GM23338 (cell line): ENCODE results near the gene NEB. TPM values are rescaled to one million over a fixed set of nuclear protein-coding genes. Genes with fewer than 3 reads are reported as not detected.

ENCODE experiments used
- ATAC-seq: fragments of 200-7000 bp; cut with Tn5 transposase; 3 replicates; pipeline ENCODE4 v1.9.1; 2020
- DNase-seq: peaks from one replicate; pipeline ENCODE4 v3.0.0-alpha.2; 2015; ENCODE audit warnings: low spot score
- H2AFZ ChIP-seq: fragments of 200-600 bp; sonication (generic); 2 replicates; pipeline ENCODE4 v1.8.0; 2016; ENCODE audit warnings: antibody characterized with exemption, mild to moderate bottlenecking, moderate library complexity
- H3F3A ChIP-seq: fragments of 200-600 bp; sonication (generic); replicated peaks from 2 replicates; pipeline ENCODE4 v1.8.0; 2017; ENCODE audit warnings: antibody characterized with exemption, mixed run types, low read depth
- H3K27ac ChIP-seq: fragments of 200-600 bp; sonication (generic); 2 replicates; pipeline ENCODE4 v1.6.1; 2016; ENCODE audit warnings: low read depth
- H3K27me3 ChIP-seq: fragments of 200-600 bp; sonication (generic); 2 replicates; pipeline ENCODE4 v1.8.0; 2016; ENCODE audit warnings: mild to moderate bottlenecking, mixed run types, moderate library complexity; ENCODE audit not compliant: insufficient read depth
- H3K36me3 ChIP-seq: fragments of 200-600 bp; sonication (generic); 2 replicates; pipeline ENCODE4 v1.8.0; 2016; ENCODE audit warnings: mild to moderate bottlenecking; ENCODE audit not compliant: insufficient read depth
- H3K4me1 ChIP-seq: fragments of 200-600 bp; sonication (generic); 2 replicates; pipeline ENCODE4 v1.8.0; 2016; ENCODE audit warnings: mild to moderate bottlenecking, moderate library complexity; ENCODE audit not compliant: insufficient read depth
- H3K4me2 ChIP-seq: fragments of 200-600 bp; sonication (generic); 2 replicates; pipeline ENCODE4 v1.7.1; 2017; ENCODE audit warnings: mixed run types
- H3K4me3 ChIP-seq: fragments of 200-600 bp; sonication (generic); 2 replicates; pipeline ENCODE4 v1.6.1; 2016; ENCODE audit warnings: mixed run types
- H3K79me2 ChIP-seq: fragments of 200-600 bp; sonication (generic); replicated peaks from 2 replicates; pipeline ENCODE4 v1.8.0; 2017; ENCODE audit warnings: mild to moderate bottlenecking; ENCODE audit not compliant: insufficient read depth
- H3K9me2 ChIP-seq: fragments of 200-600 bp; sonication (generic); 2 replicates; pipeline ENCODE4 v1.8.0; 2017; ENCODE audit not compliant: insufficient read depth
- H4K20me1 ChIP-seq: fragments of 200-600 bp; sonication (generic); replicated peaks from 2 replicates; pipeline ENCODE4 v1.8.0; 2017; ENCODE audit warnings: mild to moderate bottlenecking; ENCODE audit not compliant: insufficient read depth
- H3K27ac Mint-ChIP-seq: 2 replicates; pipeline ENCODE4 v1.8.0; 2020; ENCODE audit warnings: inconsistent platforms, mild to moderate bottlenecking, moderate library complexity, mixed read lengths
- H3K27me3 Mint-ChIP-seq: 3 replicates; pipeline ENCODE4 v1.8.0; 2022; ENCODE audit warnings: low read depth, mild to moderate bottlenecking, moderate library complexity, mixed read lengths, inconsistent platforms; ENCODE audit not compliant: insufficient read depth, poor library complexity
- H3K36me3 Mint-ChIP-seq: 3 replicates; pipeline ENCODE4 v1.8.0; 2021; ENCODE audit warnings: low read depth, mild to moderate bottlenecking, inconsistent platforms, moderate library complexity, mixed read lengths
- H3K4me1 Mint-ChIP-seq: 3 replicates; pipeline ENCODE4 v1.8.0; 2020; ENCODE audit warnings: mild to moderate bottlenecking, inconsistent platforms, mixed read lengths
- H3K4me3 Mint-ChIP-seq: 3 replicates; pipeline ENCODE4 v1.8.0; 2021; ENCODE audit warnings: moderate library complexity, mild to moderate bottlenecking, inconsistent platforms, mixed read lengths
- H3K9me3 Mint-ChIP-seq: 3 replicates; pipeline ENCODE4 v1.8.0; 2020; ENCODE audit warnings: moderate library complexity, mild to moderate bottlenecking, inconsistent platforms, mixed read lengths
- CREB1 ChIP-seq: fragments of 250-450 bp; sonication (Bioruptor Pico); IDR thresholded peaks from 2 replicates; pipeline ENCODE4 v1.5.0; 2020; ENCODE audit warnings: low read depth, mild to moderate bottlenecking, moderate library complexity
- CTCF ChIP-seq, 2 experiments: fragments of 200-600 bp in 1 of 2; sonication (generic) in 1 of 2; conservative IDR thresholded peaks; 2 replicates each; pipeline versions ENCODE4 v1.5.1 to v1.6.1; 2016 to 2017; ENCODE audit warnings: antibody characterized with exemption in 2 of 2, low read depth in 2 of 2, mild to moderate bottlenecking in 2 of 2, moderate library complexity in 1 of 2
- EZH2 ChIP-seq: fragments of 200-600 bp; sonication (generic); IDR thresholded peaks from one replicate; pipeline ENCODE4 v1.8.0; 2017; ENCODE audit warnings: antibody characterized with exemption, mild to moderate bottlenecking, low read depth; ENCODE audit not compliant: unreplicated experiment
- EZH2phosphoT487 ChIP-seq: fragments of 200-600 bp; sonication (generic); IDR thresholded peaks from one replicate; pipeline ENCODE4 v1.8.1; 2018; ENCODE audit warnings: antibody characterized with exemption; ENCODE audit not compliant: unreplicated experiment
- JUNB ChIP-seq: IDR thresholded peaks from one replicate; pipeline ENCODE4 v1.6.1; 2016; ENCODE audit warnings: antibody characterized with exemption; ENCODE audit not compliant: unreplicated experiment
- NANOG ChIP-seq: IDR thresholded peaks from 2 replicates; pipeline ENCODE4 v1.6.1; 2016; ENCODE audit warnings: antibody characterized with exemption, borderline replicate concordance
- POLR2AphosphoS5 ChIP-seq: IDR thresholded peaks from 2 replicates; pipeline ENCODE4 v1.6.1; 2016; ENCODE audit warnings: antibody characterized with exemption, low read depth
- REST ChIP-seq: IDR thresholded peaks from one replicate; pipeline ENCODE4 v1.6.1; 2018; ENCODE audit warnings: antibody characterized with exemption; ENCODE audit not compliant: unreplicated experiment
- STAT1 ChIP-seq: IDR thresholded peaks from one replicate; pipeline ENCODE4 v1.6.1; 2016; ENCODE audit warnings: antibody characterized with exemption; ENCODE audit not compliant: unreplicated experiment
- ZNF114 ChIP-seq: fragments of 250-450 bp; sonication (Bioruptor Pico); IDR thresholded peaks from 2 replicates; pipeline ENCODE4 v1.5.0; 2020; ENCODE audit warnings: mild to moderate bottlenecking, moderate library complexity
- ZNF331 ChIP-seq: fragments of 250-450 bp; sonication (Bioruptor Pico); IDR thresholded peaks from 2 replicates; pipeline ENCODE4 v1.5.0; 2020; ENCODE audit warnings: low read depth, mild to moderate bottlenecking, moderate library complexity
- polyA plus RNA-seq: library from polyadenylated mRNA; unstranded; fragments of >200 nt; fragmentation: Nextera tagmentation; extraction: Ambion mirVana; gene quantifications from 2 replicates; pipeline ENCODE4 v1.2.1, GENCODE V29; 2016
- total RNA-seq: library from RNA; depleted of rRNA; stranded (reverse); fragments of >200 nt; shearing (Covaris generic); gene quantifications from 2 replicates; pipeline ENCODE4 v1.2.3, GENCODE V29; 2014
- TF ChIP-seq, protein P1 (sequence below): IDR thresholded peaks from 2 replicates; pipeline ENCODE4 v1.6.1; 2016; ENCODE audit warnings: antibody characterized with exemption
- TF ChIP-seq, protein P2 (sequence below): fragments of 250-450 bp; sonication (Bioruptor Pico); IDR thresholded peaks from 2 replicates; pipeline ENCODE4 v1.5.0; 2020; ENCODE audit warnings: mild to moderate bottlenecking, moderate library complexity

Gene NEB
- total and polyA plus RNA-seq, 2 experiments from 2014 or later = 6.2 to 13.7 TPM

GRCh38 chr2:151708788-151709187 is 25.5 kb downstream of the NEB start:
- H3K4me1 ChIP-seq = 0 out of 2 replicates have a peak, but pooled peaks cover 15% of the 10 kb centered on the region
- no peaks in the 10 kb centered on the region for H3K79me2 ChIP-seq
- peaks cover 5% of the 10 kb centered on the region; the same call in 1 of the 2 replicates for H3K36me3 ChIP-seq
- Mint-ChIP-seq H3K36me3 (peaks cover 5% of the 10 kb centered on the region), H3K9me3 (peaks cover 5% of the 10 kb centered on the region; the same call in 1 of the 3 replicates), H3K4me1 (peaks cover 5% of the 10 kb centered on the region), H3K27me3 (peaks cover 3% of the 10 kb centered on the region), H3K4me3 (no peak overlapping the region), H3K27ac (no peak overlapping the region)
- no peak overlapping the region for H3K4me2 ChIP-seq
- H3K27ac ChIP-seq = no peak overlapping the region
- ATAC-seq (no peak), DNase-seq (no peak)
- peaks cover 18% of the 10 kb centered on the region; the same call in 1 of the 2 replicates for H3K9me2 ChIP-seq
- H4K20me1 ChIP-seq = no peaks in the 10 kb centered on the region
- no peaks in the 10 kb centered on the region for H3F3A ChIP-seq
- H3K4me3 ChIP-seq = no peak overlapping the region
- no peak overlapping the region for H2AFZ ChIP-seq
- TF ChIP-seq, protein P1, sequence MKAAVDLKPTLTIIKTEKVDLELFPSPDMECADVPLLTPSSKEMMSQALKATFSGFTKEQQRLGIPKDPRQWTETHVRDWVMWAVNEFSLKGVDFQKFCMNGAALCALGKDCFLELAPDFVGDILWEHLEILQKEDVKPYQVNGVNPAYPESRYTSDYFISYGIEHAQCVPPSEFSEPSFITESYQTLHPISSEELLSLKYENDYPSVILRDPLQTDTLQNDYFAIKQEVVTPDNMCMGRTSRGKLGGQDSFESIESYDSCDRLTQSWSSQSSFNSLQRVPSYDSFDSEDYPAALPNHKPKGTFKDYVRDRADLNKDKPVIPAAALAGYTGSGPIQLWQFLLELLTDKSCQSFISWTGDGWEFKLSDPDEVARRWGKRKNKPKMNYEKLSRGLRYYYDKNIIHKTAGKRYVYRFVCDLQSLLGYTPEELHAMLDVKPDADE = no peak
- TF ChIP-seq EZH2phosphoT487 = no peak
- no peak for TF ChIP-seq ZNF331
- no peak for TF ChIP-seq CTCF (conservative IDR thresholded peaks at IDR 0.05; ENCODE audit: low read depth in 2 of 2)
- no peak for TF ChIP-seq REST
- TF ChIP-seq EZH2 = no peak
- no peak for TF ChIP-seq NANOG
- TF ChIP-seq POLR2AphosphoS5 = no peak
- TF ChIP-seq STAT1 = no peak
- TF ChIP-seq JUNB = no peak
- no peak for TF ChIP-seq CREB1 (CRISPR knock-in tag)
- TF ChIP-seq, protein P2, sequence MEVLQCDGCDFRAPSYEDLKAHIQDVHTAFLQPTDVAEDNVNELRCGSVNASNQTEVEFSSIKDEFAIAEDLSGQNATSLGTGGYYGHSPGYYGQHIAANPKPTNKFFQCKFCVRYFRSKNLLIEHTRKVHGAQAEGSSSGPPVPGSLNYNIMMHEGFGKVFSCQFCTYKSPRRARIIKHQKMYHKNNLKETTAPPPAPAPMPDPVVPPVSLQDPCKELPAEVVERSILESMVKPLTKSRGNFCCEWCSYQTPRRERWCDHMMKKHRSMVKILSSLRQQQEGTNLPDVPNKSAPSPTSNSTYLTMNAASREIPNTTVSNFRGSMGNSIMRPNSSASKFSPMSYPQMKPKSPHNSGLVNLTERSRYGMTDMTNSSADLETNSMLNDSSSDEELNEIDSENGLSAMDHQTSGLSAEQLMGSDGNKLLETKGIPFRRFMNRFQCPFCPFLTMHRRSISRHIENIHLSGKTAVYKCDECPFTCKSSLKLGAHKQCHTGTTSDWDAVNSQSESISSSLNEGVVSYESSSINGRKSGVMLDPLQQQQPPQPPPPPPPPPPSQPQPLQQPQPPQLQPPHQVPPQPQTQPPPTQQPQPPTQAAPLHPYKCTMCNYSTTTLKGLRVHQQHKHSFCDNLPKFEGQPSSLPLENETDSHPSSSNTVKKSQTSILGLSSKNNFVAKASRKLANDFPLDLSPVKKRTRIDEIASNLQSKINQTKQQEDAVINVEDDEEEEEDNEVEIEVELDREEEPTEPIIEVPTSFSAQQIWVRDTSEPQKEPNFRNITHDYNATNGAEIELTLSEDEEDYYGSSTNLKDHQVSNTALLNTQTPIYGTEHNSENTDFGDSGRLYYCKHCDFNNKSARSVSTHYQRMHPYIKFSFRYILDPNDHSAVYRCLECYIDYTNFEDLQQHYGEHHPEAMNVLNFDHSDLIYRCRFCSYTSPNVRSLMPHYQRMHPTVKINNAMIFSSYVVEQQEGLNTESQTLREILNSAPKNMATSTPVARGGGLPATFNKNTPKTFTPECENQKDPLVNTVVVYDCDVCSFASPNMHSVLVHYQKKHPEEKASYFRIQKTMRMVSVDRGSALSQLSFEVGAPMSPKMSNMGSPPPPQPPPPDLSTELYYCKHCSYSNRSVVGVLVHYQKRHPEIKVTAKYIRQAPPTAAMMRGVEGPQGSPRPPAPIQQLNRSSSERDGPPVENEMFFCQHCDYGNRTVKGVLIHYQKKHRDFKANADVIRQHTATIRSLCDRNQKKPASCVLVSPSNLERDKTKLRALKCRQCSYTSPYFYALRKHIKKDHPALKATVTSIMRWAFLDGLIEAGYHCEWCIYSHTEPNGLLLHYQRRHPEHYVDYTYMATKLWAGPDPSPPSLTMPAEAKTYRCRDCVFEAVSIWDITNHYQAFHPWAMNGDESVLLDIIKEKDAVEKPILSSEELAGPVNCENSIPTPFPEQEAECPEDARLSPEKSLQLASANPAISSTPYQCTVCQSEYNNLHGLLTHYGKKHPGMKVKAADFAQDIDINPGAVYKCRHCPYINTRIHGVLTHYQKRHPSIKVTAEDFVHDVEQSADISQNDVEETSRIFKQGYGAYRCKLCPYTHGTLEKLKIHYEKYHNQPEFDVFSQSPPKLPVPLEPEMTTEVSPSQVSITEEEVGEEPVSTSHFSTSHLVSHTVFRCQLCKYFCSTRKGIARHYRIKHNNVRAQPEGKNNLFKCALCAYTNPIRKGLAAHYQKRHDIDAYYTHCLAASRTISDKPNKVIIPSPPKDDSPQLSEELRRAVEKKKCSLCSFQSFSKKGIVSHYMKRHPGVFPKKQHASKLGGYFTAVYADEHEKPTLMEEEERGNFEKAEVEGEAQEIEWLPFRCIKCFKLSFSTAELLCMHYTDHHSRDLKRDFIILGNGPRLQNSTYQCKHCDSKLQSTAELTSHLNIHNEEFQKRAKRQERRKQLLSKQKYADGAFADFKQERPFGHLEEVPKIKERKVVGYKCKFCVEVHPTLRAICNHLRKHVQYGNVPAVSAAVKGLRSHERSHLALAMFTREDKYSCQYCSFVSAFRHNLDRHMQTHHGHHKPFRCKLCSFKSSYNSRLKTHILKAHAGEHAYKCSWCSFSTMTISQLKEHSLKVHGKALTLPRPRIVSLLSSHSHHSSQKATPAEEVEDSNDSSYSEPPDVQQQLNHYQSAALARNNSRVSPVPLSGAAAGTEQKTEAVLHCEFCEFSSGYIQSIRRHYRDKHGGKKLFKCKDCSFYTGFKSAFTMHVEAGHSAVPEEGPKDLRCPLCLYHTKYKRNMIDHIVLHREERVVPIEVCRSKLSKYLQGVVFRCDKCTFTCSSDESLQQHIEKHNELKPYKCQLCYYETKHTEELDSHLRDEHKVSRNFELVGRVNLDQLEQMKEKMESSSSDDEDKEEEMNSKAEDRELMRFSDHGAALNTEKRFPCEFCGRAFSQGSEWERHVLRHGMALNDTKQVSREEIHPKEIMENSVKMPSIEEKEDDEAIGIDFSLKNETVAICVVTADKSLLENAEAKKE (CRISPR knock-in tag) = no peak
- no peak for TF ChIP-seq ZNF114 (CRISPR knock-in tag)
- no peaks in the 10 kb centered on the region for H3K27me3 ChIP-seq
